OCI-LY7 (cell line): Measurements from ENCODE around the gene ATG4A. TPM values are rescaled to one million over a fixed set of nuclear protein-coding genes. Genes with fewer than 3 reads are reported as not detected.

Experiments
- BruUV-seq: library from RNA; stranded (reverse); fragments of 400-500 nt; replicated peaks from 2 replicates; lab custom pipeline; 2021; lab: Mats Ljungman, UMichigan
- CTCF ChIA-PET: fragments of 300-600 bp; sonication (Branson Sonifier 250); formaldehyde crosslinking; loops from one replicate; lab custom pipeline; 2022; ENCODE audit warnings: antibody characterized with exemption; ENCODE audit not compliant: unreplicated experiment; lab: Charles Lee
- POLR2A ChIA-PET: fragments of 300-600 bp; sonication (Branson Sonifier 250); formaldehyde crosslinking; loops from one replicate; lab custom pipeline; 2022; ENCODE audit warnings: antibody characterized with exemption; lab: Charles Lee
- DNase-seq: peaks from one replicate; pipeline ENCODE4 v3.0.0-alpha.2; 2015; ENCODE audit warnings: low spot score
- H2AFZ ChIP-seq: fragments of 200-600 bp; sonication (generic), shearing (Covaris generic); 2 replicates; pipeline ENCODE4 v1.6.1; 2014; ENCODE audit warnings: mild to moderate bottlenecking, antibody characterized with exemption, low read length, moderate library complexity
- H3K27ac ChIP-seq: fragments of 200-600 bp; sonication (generic); 2 replicates; pipeline ENCODE4 v1.5.1; 2014; ENCODE audit warnings: mixed run types, low read depth, mild to moderate bottlenecking, moderate library complexity, low read length, inconsistent platforms; ENCODE audit not compliant: poor library complexity, severe bottlenecking
- H3K36me3 ChIP-seq: fragments of 200-600 bp; sonication (generic); 2 replicates; pipeline ENCODE4 v1.6.1; 2014; ENCODE audit warnings: mild to moderate bottlenecking, antibody characterized with exemption, low read length, moderate library complexity, mixed read lengths; ENCODE audit not compliant: insufficient read depth
- H3K4me1 ChIP-seq: fragments of 200-600 bp; sonication (generic); 2 replicates; pipeline ENCODE4 v1.5.1; 2014; ENCODE audit warnings: mild to moderate bottlenecking, low read length; ENCODE audit not compliant: insufficient read depth, poor library complexity, severe bottlenecking
- H3K4me2 ChIP-seq: fragments of 200-600 bp; sonication (generic); 2 replicates; pipeline ENCODE4 v1.6.1; 2014; ENCODE audit warnings: mild to moderate bottlenecking, low read length
- H3K4me3 ChIP-seq: fragments of 200-600 bp; sonication (generic); 2 replicates; pipeline ENCODE4 v1.5.1; 2014; ENCODE audit warnings: mild to moderate bottlenecking, low read depth, low read length; ENCODE audit not compliant: poor library complexity, severe bottlenecking
- H3K79me2 ChIP-seq: fragments of 200-600 bp; sonication (generic); 2 replicates; pipeline ENCODE4 v1.6.1; 2016; ENCODE audit warnings: low read depth, mild to moderate bottlenecking, low read length, moderate library complexity, mixed read lengths; ENCODE audit not compliant: insufficient read depth
- H3K9me2 ChIP-seq: fragments of 200-600 bp; sonication (generic); 2 replicates; pipeline ENCODE4 v1.6.1; 2016; ENCODE audit warnings: mild to moderate bottlenecking, low read length, mixed read lengths; ENCODE audit not compliant: insufficient read depth
- H3K9me3 ChIP-seq: fragments of 200-600 bp; sonication (generic); 2 replicates; pipeline ENCODE4 v1.6.1; 2014; ENCODE audit warnings: mild to moderate bottlenecking, mixed run types, low read length, mixed read lengths
- H4K20me1 ChIP-seq: fragments of 200-600 bp; sonication (generic); 2 replicates; pipeline ENCODE4 v1.6.1; 2014; ENCODE audit warnings: mild to moderate bottlenecking, antibody characterized with exemption, low read length, moderate library complexity, mixed read lengths; ENCODE audit not compliant: insufficient read depth
- CTCF ChIP-seq: fragments of 200-600 bp; sonication (generic); conservative IDR thresholded peaks from 2 replicates; pipeline ENCODE4 v1.5.1; 2014; ENCODE audit warnings: mild to moderate bottlenecking, antibody characterized with exemption, low read length, moderate library complexity, mixed read lengths
- EZH2phosphoT487 ChIP-seq: fragments of 200-600 bp; sonication (generic); IDR thresholded peaks from 2 replicates; pipeline ENCODE4 v1.6.1; 2018; ENCODE audit warnings: low read depth, borderline replicate concordance, mild to moderate bottlenecking, mixed run types, antibody characterized with exemption, low read length, moderate library complexity, mixed read lengths
- intact Hi-C: fragments of 100-400 bp; cut with micrococcal nuclease; formaldehyde crosslinking; loops from one replicate; pipeline ENCODE4 v1.10.0; 2022; ENCODE audit not compliant: unreplicated experiment
- total RNA-seq, 2 experiments: library from RNA; depleted of rRNA in 1 of 2; stranded (reverse); fragments of >200 nt in 1 of 2; shearing (Covaris generic) in 1 of 2; gene quantifications; 2 replicates each; pipeline ENCODE4 v1.2.3, GENCODE V29; 2014 to 2022

The ATG4A gene
- total RNA-seq, 2 experiments from 2014 or later = 9.9 to 14.7 TPM

DNA sequence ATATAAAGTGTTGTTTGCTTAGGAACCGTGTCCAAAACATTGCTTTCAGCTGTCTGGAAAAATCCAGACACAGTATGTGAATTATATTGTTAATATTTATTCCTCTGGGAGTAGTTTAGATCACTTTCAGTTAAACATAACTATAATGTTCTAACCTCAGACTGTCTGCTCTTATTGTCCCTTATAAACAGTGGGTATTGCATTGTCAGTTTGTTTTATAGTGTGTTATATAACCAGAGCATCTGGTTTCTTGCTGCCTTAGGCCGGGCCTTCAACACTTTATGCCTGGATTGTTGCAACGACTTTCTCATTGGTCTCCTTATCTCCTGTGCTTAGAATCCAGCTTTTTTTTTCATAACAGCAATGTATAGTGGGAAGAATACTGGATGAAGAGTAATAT, 26.4 kb downstream of the ATG4A start:
- no peaks in the 10 kb centered on the region for H3K36me3 ChIP-seq
- no peak for DNase-seq
- no peak for TF ChIP-seq EZH2phosphoT487
- TF ChIP-seq CTCF = no peak
- no peaks in the 10 kb centered on the region for H4K20me1 ChIP-seq
- H3K27ac ChIP-seq = no peak overlapping the region
- no peaks in the 10 kb centered on the region for H3K9me3 ChIP-seq
- CTCF ChIA-PET = no interaction called here
- POLR2A ChIA-PET = no interaction called here
- no peaks in the 10 kb centered on the region for H3K4me1 ChIP-seq
- H3K4me2 ChIP-seq = no peak overlapping the region
- H3K9me2 ChIP-seq = no peaks in the 10 kb centered on the region
- no peak overlapping the region for H2AFZ ChIP-seq
- intact Hi-C loops = no loop called here
- no peaks in the 10 kb centered on the region for H3K79me2 ChIP-seq
- no TSS peak for BruUV-seq
- no peak overlapping the region for H3K4me3 ChIP-seq

- intact Hi-C loops = no loop called here
- Histone ChIP-seq H3K9me2 (no peaks in the 10 kb centered on the region), H3K36me3 (no peaks in the 10 kb centered on the region), H3K4me2 (no peak overlapping the region), H4K20me1 (no peaks in the 10 kb centered on the region), H3K27ac (no peak overlapping the region), H3K9me3 (no peaks in the 10 kb centered on the region), H3K4me3 (no peak overlapping the region), H2AFZ (no peak overlapping the region), H3K79me2 (no peaks in the 10 kb centered on the region), H3K4me1 (no peaks in the 10 kb centered on the region)
- POLR2A ChIA-PET = interaction anchor here (1.2 kb wide), 1 partner anchor 11 kb away, joined by 3 read pairs; no protein-coding TSS in a partner anchor
- no TSS peak for BruUV-seq
- TF ChIP-seq CTCF (no peak), EZH2phosphoT487 (no peak)
- no peak for DNase-seq
- CTCF ChIA-PET = no interaction called here
Observed at GRCh38 chrX:108121291-108121690, 29.7 kb downstream of the ATG4A start.

- Histone ChIP-seq H3K36me3 (peaks cover 7% of the 10 kb centered on the region), H3K79me2 (no peaks in the 10 kb centered on the region), H3K9me2 (no peaks in the 10 kb centered on the region), H3K9me3 (no peaks in the 10 kb centered on the region), H3K4me1 (no peaks in the 10 kb centered on the region), H4K20me1 (no peaks in the 10 kb centered on the region), H2AFZ (no peak overlapping the region), H3K4me3 (no peak overlapping the region), H3K4me2 (no peak overlapping the region), H3K27ac (no peak overlapping the region)
- TF ChIP-seq EZH2phosphoT487 (no peak), CTCF (no peak)
- BruUV-seq = no TSS peak
- intact Hi-C loops = no loop called here
- no peak for DNase-seq
- POLR2A ChIA-PET = interaction anchor here (0.9 kb wide), 1 partner anchor 14 kb away, joined by 3 read pairs; no protein-coding TSS in a partner anchor
- CTCF ChIA-PET = no interaction called here
Observed at GRCh38 chrX:108122748-108123147, 31.2 kb downstream of the ATG4A start.
